GM12878 (cell line): Measurements from ENCODE around the gene WDTC1. TPM values are rescaled to one million over a fixed set of nuclear protein-coding genes. Genes with fewer than 3 reads are reported as not detected.

Experiments used
- BHLHE40 ChIP-seq, 2 experiments: fragments of 450-650 bp in 1 of 2; IDR thresholded peaks; 2 replicates each; pipeline ENCODE4 v1.6.1; 2011 to 2017; ENCODE audit warnings: low read depth in 2 of 2, borderline replicate concordance in 1 of 2, improper control_type of control experiment in 1 of 2, low read length in 1 of 2, mild to moderate bottlenecking in 1 of 2
- CHD4 ChIP-seq: fragments of 200-600 bp; sonication (generic); IDR thresholded peaks from 2 replicates; pipeline ENCODE4 v1.6.1; 2016; ENCODE audit warnings: mild to moderate bottlenecking
- IKZF2 ChIP-seq, 2 experiments: fragments of 450-650 bp; IDR thresholded peaks; 2 replicates each; pipeline ENCODE4 v1.6.1; 2017; ENCODE audit warnings: mild to moderate bottlenecking in 2 of 2, moderate library complexity in 2 of 2
- KAT2A ChIP-seq: conservative IDR thresholded peaks from 2 replicates; pipeline ENCODE4 v1.6.1; 2011; ENCODE audit warnings: low read depth, low read length; ENCODE audit not compliant: control insufficient read depth
- MEF2A ChIP-seq: IDR thresholded peaks from 2 replicates; pipeline ENCODE4 v1.6.1; 2011; ENCODE audit warnings: low read depth, mild to moderate bottlenecking, low read length, moderate library complexity; ENCODE audit not compliant: insufficient read depth
- NBN ChIP-seq: fragments of 450-650 bp; IDR thresholded peaks from 2 replicates; pipeline ENCODE4 v1.6.1; 2016
- NR2C1 ChIP-seq: fragments of 450-650 bp; IDR thresholded peaks from 2 replicates; pipeline ENCODE4 v1.6.1; 2017; ENCODE audit warnings: antibody characterized with exemption, mild to moderate bottlenecking, moderate library complexity
- POU2F2 ChIP-seq: IDR thresholded peaks from 3 replicates; pipeline ENCODE4 v1.6.1; 2011; ENCODE audit warnings: low read depth, mild to moderate bottlenecking, low read length, borderline replicate concordance
- RB1 ChIP-seq: fragments of 450-650 bp; formaldehyde crosslinking; IDR thresholded peaks from 2 replicates; pipeline ENCODE4 v1.6.1; 2017; ENCODE audit warnings: mild to moderate bottlenecking, borderline replicate concordance
- RBBP5 ChIP-seq: fragments of 200-600 bp; sonication (generic); conservative IDR thresholded peaks from 2 replicates; pipeline ENCODE4 v1.6.1; 2016
- SMAD5 ChIP-seq: IDR thresholded peaks from 2 replicates; pipeline ENCODE4 v1.6.1; 2016; ENCODE audit warnings: antibody characterized with exemption, low read depth
- SREBF1 ChIP-seq: IDR thresholded peaks from 2 replicates; pipeline ENCODE4 v1.6.1; 2012; ENCODE audit warnings: mild to moderate bottlenecking, low read length
- polyA plus RNA-seq, 11 experiments: library from polyadenylated mRNA; depleted of rRNA in 4 of 11; unstranded in 6 of 11; stranded (reverse) in 5 of 11; fragments of >200 nt; fragmentation: Nextera tagmentation in 4 of 11; fragmentation: Illumina TruSeq in 1 of 11; extraction: Ambion mirVana in 4 of 11; extraction: Trizol in 1 of 11; gene quantifications; 1 replicate in 1 of 11; 2 replicates in 10 of 11; pipeline versions ENCODE4 v1.2.1 to v1.2.3, GENCODE V29; 2011 to 2016; ENCODE audit warnings: inconsistent platforms in 2 of 11, missing spikeins in 2 of 11, low read depth in 1 of 11
- total RNA-seq, 4 experiments: library from RNA; depleted of rRNA in 3 of 4; stranded (reverse); fragments of >200 nt in 3 of 4; fragmentation: Illumina TruSeq in 1 of 4; extraction: Trizol in 1 of 4; gene quantifications; 2 replicates each; pipeline versions ENCODE4 v1.2.1 to v1.2.3, GENCODE V29; 2013 to 2021
- TF ChIP-seq, protein P1 (sequence below): IDR thresholded peaks from 2 replicates; pipeline ENCODE4 v1.6.1; 2012; ENCODE audit warnings: mild to moderate bottlenecking, low read depth, low read length
- TF ChIP-seq, protein P2 (sequence below): fragments of 450-650 bp; IDR thresholded peaks from 2 replicates; pipeline ENCODE4 v1.6.1; 2017; ENCODE audit warnings: low read depth, mild to moderate bottlenecking, moderate library complexity
- TF ChIP-seq, protein P3 (sequence below): IDR thresholded peaks from 2 replicates; pipeline ENCODE4 v1.6.1; 2011; ENCODE audit warnings: borderline replicate concordance, low read depth, mild to moderate bottlenecking, moderate library complexity, mixed read lengths, low read length; ENCODE audit not compliant: insufficient read depth; ENCODE audit errors: extremely low read length
- TF ChIP-seq, protein P4 (sequence below): fragments of 450-650 bp; IDR thresholded peaks from 2 replicates; pipeline ENCODE4 v1.6.1; 2017; ENCODE audit warnings: antibody characterized with exemption, mild to moderate bottlenecking, moderate library complexity

WDTC1 gene
- total and polyA plus RNA-seq, 10 of the 15 experiments (the other 5 are each of a cell fraction or from before 2014, with no cell fraction given): 0.21 to 28.7 (median 7.6) TPM

DNA sequence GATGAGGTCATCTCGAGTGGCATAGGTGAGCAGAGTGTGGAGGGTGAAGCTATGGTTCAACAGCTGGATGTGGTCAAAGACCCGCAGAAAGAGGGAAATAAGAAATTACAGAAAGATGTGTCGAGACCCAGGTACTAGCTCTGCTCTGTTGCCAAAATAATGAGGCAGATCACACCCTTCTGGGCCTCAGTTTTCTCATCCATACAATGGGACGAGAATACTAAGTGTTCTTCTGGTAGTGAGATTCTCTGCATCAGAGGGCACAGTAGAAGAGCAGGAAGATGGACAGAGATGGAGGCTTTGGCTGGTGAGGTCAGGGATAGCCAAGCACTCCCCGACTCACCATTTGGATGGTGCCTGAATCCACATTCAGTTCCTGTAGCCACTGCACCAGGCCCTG is 121.3 kb downstream of the WDTC1 start (continued):
- TF ChIP-seq, protein P1, sequence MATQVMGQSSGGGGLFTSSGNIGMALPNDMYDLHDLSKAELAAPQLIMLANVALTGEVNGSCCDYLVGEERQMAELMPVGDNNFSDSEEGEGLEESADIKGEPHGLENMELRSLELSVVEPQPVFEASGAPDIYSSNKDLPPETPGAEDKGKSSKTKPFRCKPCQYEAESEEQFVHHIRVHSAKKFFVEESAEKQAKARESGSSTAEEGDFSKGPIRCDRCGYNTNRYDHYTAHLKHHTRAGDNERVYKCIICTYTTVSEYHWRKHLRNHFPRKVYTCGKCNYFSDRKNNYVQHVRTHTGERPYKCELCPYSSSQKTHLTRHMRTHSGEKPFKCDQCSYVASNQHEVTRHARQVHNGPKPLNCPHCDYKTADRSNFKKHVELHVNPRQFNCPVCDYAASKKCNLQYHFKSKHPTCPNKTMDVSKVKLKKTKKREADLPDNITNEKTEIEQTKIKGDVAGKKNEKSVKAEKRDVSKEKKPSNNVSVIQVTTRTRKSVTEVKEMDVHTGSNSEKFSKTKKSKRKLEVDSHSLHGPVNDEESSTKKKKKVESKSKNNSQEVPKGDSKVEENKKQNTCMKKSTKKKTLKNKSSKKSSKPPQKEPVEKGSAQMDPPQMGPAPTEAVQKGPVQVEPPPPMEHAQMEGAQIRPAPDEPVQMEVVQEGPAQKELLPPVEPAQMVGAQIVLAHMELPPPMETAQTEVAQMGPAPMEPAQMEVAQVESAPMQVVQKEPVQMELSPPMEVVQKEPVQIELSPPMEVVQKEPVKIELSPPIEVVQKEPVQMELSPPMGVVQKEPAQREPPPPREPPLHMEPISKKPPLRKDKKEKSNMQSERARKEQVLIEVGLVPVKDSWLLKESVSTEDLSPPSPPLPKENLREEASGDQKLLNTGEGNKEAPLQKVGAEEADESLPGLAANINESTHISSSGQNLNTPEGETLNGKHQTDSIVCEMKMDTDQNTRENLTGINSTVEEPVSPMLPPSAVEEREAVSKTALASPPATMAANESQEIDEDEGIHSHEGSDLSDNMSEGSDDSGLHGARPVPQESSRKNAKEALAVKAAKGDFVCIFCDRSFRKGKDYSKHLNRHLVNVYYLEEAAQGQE: no peak
- no peak for TF ChIP-seq KAT2A
- TF ChIP-seq RB1: no peak
- no peak for TF ChIP-seq BHLHE40 (IDR thresholded peaks at IDR 0.05; ENCODE audit: borderline replicate concordance in 1 of 2, low read depth in 2 of 2, low read length in 1 of 2)
- no peak for TF ChIP-seq RBBP5
- no peak for TF ChIP-seq MEF2A
- no peak for TF ChIP-seq SMAD5
- no peak for TF ChIP-seq CHD4
- TF ChIP-seq, protein P2, sequence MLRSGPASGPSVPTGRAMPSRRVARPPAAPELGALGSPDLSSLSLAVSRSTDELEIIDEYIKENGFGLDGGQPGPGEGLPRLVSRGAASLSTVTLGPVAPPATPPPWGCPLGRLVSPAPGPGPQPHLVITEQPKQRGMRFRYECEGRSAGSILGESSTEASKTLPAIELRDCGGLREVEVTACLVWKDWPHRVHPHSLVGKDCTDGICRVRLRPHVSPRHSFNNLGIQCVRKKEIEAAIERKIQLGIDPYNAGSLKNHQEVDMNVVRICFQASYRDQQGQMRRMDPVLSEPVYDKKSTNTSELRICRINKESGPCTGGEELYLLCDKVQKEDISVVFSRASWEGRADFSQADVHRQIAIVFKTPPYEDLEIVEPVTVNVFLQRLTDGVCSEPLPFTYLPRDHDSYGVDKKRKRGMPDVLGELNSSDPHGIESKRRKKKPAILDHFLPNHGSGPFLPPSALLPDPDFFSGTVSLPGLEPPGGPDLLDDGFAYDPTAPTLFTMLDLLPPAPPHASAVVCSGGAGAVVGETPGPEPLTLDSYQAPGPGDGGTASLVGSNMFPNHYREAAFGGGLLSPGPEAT: no peak
- no peak for TF ChIP-seq SREBF1
- no peak for TF ChIP-seq NR2C1
- TF ChIP-seq, protein P3, sequence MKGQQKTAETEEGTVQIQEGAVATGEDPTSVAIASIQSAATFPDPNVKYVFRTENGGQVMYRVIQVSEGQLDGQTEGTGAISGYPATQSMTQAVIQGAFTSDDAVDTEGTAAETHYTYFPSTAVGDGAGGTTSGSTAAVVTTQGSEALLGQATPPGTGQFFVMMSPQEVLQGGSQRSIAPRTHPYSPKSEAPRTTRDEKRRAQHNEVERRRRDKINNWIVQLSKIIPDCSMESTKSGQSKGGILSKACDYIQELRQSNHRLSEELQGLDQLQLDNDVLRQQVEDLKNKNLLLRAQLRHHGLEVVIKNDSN: no peak
- no peak for TF ChIP-seq NBN
- TF ChIP-seq, protein P4, sequence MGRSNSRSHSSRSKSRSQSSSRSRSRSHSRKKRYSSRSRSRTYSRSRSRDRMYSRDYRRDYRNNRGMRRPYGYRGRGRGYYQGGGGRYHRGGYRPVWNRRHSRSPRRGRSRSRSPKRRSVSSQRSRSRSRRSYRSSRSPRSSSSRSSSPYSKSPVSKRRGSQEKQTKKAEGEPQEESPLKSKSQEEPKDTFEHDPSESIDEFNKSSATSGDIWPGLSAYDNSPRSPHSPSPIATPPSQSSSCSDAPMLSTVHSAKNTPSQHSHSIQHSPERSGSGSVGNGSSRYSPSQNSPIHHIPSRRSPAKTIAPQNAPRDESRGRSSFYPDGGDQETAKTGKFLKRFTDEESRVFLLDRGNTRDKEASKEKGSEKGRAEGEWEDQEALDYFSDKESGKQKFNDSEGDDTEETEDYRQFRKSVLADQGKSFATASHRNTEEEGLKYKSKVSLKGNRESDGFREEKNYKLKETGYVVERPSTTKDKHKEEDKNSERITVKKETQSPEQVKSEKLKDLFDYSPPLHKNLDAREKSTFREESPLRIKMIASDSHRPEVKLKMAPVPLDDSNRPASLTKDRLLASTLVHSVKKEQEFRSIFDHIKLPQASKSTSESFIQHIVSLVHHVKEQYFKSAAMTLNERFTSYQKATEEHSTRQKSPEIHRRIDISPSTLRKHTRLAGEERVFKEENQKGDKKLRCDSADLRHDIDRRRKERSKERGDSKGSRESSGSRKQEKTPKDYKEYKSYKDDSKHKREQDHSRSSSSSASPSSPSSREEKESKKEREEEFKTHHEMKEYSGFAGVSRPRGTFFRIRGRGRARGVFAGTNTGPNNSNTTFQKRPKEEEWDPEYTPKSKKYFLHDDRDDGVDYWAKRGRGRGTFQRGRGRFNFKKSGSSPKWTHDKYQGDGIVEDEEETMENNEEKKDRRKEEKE: no peak
- TF ChIP-seq POU2F2: no peak
- TF ChIP-seq IKZF2 (IDR thresholded peaks at IDR 0.05): no peak
